Prostate gland (tissue), 2 donors: ENCODE measurements around the gene FRRS1.

Experiments used
- CTCF ChIP-seq, 4 experiments: fragments of 200-600 bp in 2 of 4; fragments of 450-650 bp in 2 of 4; sonication (generic) in 2 of 4; IDR thresholded peaks; 1 replicate in 3 of 4; 2 replicates in 1 of 4; pipeline ENCODE4 v1.5.1; 2016 to 2019; ENCODE audit warnings: antibody characterized with exemption in 4 of 4, mild to moderate bottlenecking in 2 of 4, moderate library complexity in 2 of 4
- POLR2AphosphoS5 ChIP-seq: sonication (generic); formaldehyde crosslinking; IDR thresholded peaks from one replicate; pipeline ENCODE4 v1.6.1; 2017; ENCODE audit warnings: antibody characterized with exemption

GRCh38 chr1:99704356-99704816, 62.0 kb downstream of the FRRS1 start:
- no peak for TF ChIP-seq CTCF (IDR thresholded peaks at IDR 0.05)
- no peak for TF ChIP-seq POLR2AphosphoS5
